GM21786 (cell line): ENCODE measurements around the gene PARL.
A peak's percentile ranks its signal among the peaks of the same experiment; 100 is the strongest.

Source experiments
- ATAC-seq: cut with Tn5 transposase; IDR thresholded peaks from one replicate; pipeline ENCODE4 v1.9.1; 2021; ENCODE audit not compliant: unreplicated experiment

Gene PARL

GRCh38 chr3:183854318-183855035 lies 30.2 kb downstream of the PARL start:
- ATAC-seq: no peak

GRCh38 chr3:183845608-183846288 lies 38.9 kb downstream of the PARL start:
- no peak for ATAC-seq

DNA sequence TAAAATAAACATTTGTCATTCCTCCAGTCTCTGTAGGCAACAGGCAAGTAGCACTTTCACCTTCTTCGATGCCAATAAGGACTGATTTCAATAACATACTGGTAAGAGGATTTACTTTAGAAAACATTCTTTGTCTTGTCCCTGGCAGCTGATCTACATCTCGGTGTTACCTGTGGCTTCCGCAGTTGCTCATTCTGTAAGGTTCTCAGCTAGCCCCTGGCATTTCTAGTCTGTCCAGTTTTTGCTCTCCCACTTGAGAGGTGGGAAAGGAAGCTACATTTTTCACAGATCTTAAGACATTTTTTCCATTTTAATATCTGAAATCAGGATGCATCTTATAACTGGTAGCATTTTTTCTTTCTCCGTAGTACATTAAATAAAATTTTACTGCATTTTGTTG lies 39.6 kb downstream of the PARL start:
- no peak for ATAC-seq

GRCh38 chr3:183844606-183845005 lies 40.1 kb downstream of the PARL start:
- no peak for ATAC-seq

GRCh38 chr3:183839751-183840150 lies 44.9 kb downstream of the PARL start:
- no peak for ATAC-seq

GRCh38 chr3:183837894-183838293 lies 46.8 kb downstream of the PARL start:
- no peak for ATAC-seq

DNA sequence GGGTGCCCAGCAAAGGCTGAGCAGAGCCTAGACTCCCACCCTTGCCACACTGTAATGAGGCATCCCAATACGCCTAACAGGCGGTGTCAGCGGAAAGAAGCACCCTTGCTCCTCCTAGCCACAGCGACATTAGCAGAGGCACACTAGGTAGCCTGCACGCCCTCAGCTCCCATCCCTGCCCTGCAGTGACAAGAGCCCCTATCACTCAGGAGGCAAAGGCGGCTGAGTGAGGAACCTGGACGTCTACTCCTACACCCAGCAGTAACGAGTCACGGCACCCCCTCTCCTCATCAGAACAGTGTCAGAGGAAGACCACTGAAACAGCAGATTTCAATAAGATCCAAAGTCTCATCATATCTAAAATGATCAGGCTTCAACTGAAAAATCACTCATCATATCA lies 47.3 kb downstream of the PARL start:
- ATAC-seq: no peak

DNA sequence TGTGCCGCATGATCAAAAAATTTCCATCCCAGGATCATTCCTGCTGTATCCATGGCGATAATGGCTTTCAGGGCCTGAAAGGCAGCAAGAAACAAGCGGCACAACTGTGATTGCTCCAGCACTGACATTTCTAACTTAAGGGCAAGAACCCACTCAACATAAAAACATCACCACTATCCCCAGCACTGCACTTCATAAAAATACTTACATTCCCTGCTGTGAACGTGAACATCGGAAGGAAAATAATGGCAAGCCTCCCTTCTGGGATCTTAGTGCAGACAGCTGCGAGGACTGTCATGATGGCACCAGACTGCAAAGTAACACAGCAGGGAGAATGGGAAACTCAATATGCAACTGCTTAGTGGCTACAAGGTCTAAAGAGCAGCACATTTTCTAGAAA lies 51.2 kb downstream of the PARL start:
- no peak for ATAC-seq

DNA sequence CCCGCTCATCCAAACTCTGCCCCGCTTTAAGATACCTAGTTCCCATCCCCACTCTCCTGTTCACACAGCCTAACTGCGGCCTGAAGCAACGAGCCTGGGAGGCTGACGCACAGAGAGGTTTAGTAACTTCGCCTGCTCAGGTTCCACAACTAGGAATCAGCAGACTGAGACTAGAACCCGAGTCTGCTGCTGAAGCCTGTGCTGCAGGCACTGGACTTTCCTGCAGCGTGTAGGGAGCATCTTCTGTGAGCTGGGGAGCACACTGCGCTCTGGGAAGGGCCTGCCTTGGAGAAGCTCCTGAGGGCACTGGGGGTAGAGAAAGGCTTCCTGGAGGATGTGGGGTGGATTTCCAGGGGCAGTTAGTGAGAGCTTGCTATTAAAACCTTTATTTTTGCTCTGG lies 54.5 kb downstream of the PARL start:
- ATAC-seq: no peak

GRCh38 chr3:183829466-183829865 lies 55.2 kb downstream of the PARL start:
- ATAC-seq: no peak

DNA sequence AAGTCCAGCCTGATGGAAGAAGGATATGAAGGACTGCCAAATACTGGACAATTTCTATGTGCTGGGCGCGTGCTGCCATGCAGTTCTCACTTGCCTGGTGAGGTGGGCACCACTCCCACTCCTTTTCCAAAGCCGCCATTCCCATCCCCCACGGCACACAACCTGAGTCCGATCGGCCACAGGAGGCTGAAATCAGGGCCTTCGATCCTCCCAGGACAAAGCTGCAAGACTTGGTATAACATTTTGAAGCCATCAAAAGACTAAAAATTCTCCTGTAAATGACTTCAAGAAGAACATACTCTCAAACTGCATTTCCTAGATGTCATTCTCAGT lies 56.2 kb downstream of the PARL start:
- no peak for ATAC-seq

DNA sequence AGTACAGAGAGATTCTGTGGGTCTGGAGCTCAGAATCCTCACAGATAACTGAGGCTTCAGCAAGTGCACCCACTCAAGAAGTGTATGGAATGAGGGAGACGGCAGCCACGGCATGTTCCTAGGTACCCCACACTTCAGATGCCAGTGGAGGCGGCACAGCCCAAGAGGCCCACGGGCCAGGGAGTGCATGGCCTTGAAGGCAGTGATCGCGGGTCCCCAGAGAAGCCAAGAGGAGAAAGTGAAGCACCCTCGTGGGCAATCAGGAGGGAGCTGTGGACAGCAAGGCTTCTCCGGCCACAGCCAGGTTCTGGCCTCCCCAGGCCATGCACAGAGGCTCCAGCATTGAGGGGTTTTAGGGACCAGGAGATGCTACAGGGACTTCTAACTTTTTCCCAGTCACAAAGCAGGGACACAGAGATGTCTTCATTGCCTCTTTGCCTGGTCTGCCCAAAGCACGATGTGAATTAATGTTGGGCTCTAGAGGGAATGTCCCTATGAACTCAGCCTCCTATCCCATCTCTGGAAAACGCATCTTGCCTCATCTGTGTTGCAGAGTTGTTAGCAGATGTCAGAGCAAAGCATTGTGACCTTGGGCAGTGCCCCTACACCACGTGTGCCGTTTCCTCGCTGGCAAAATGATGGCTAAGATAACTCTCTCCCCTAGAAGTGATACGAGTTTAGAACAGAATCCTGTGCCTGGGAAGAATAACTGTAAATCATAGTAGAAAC lies 56.7 kb downstream of the PARL start:
- ATAC-seq: no peak

- ATAC-seq: no peak
Observed at GRCh38 chr3:183826448-183827250, 58.0 kb downstream of the PARL start.

DNA sequence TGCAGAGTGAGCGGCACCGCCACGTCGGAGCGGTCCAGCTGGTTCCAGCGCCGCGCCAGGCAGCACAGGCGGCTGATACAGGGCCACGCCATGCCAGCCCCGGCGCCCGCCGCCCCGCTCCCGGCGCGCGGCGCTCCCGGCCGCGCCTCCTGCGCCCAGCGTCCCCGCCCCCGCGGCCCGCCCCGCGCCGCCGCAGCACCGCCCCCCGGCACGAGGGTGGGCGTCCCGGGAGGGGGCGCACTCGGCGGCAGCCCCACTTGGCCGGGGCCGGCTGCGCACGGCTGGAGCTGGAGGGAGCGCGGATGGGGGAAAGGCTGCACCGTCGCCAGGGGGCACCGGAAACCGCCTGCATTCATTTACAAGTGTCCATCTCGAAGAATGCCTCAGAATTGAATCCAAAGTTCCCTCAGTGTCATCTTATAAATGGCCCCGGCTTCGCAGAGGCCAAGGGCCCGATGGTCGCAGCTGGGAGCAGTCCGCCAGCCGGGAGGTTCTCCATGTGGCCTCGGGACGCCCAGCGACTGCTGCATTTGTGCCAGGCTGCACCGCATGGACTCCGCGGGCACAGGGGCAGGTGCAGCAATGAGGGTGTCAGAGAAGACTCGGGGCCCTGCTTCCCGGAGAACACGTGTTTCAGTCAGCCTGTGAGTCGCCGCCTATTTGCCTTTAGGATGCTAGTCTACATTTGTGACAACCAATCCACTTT lies 59.1 kb downstream of the PARL start, which contains the start of gene MAP6D1:
TSS of gene MAP6D1 (minus strand) at position 122 of the 706 bp plus-strand sequence. CDS start at position 92, 30 bp downstream.
- peak; percentile 56 for ATAC-seq

DNA sequence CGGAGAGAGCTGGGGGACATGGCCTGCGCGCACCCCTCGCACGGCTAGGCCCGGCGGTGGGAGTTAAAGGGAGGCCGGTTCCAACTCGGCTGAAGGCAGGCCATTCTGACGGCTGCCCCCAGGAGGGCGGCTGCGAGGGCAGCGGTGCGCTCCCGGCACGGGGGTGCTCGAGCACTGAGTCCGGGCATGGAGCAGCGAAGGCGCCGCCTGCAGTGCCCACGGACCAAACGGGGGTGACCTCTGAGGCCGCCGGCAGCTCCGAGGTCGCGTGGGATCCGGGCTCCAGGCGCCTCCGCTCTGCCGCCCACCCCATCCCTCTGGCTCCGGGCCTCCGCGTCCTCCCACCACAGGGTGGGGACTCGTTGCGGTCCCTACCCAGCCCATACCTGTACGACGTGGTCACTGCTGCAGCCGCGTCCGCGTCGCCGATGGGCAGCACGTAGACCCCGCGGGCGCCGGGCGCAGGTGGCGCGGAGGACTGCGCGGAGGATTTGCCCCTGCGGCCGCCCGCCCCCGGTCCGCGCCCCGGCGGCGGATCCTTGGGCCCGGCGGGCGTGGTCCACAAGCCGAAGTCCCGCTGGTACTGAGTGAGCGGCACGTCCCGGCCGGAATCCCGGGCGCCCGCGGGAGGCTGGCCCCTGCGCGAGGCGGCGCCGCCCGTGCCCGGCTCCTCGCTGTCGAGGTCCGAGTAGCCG lies 59.8 kb downstream of the PARL start:
- peak; percentile 22 for ATAC-seq

- no peak for ATAC-seq
Observed at GRCh38 chr3:183823963-183824362, 60.7 kb downstream of the PARL start.

DNA sequence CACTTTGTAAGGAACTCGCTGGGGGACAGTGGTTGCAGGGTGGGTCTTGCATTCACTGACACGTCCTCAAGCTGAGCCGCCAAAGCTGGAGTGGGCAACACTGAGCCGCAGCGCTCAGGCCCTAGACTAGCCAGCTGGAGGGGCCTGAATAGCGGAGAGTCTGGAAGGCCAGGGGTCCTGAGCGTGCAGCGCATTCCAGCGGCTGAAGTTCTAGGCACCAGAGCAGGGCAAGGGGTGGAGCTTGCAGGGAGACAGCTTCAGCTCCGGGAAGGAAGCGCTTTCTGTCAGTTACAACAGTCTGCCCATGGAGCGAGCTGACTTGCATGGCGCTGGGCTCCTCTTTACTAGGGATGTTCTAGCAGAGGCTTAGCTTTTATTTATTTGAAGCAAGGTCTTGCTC lies 62.0 kb downstream of the PARL start:
- no peak for ATAC-seq

GRCh38 chr3:183819831-183820230 lies 64.8 kb downstream of the PARL start:
- no peak for ATAC-seq

GRCh38 chr3:183818706-183819624 lies 65.7 kb downstream of the PARL start:
- ATAC-seq: no peak
